ENCODE measurements around the gene TXNRD2.

Gene TXNRD2

GRCh38 chr22:19980766-19981165 lies 39.1 kb upstream of the TXNRD2 start:
- DNase-seq (ENCODE audit: low read depth in 4 of 4, low spot score in 1 of 4), result no peak

DNA sequence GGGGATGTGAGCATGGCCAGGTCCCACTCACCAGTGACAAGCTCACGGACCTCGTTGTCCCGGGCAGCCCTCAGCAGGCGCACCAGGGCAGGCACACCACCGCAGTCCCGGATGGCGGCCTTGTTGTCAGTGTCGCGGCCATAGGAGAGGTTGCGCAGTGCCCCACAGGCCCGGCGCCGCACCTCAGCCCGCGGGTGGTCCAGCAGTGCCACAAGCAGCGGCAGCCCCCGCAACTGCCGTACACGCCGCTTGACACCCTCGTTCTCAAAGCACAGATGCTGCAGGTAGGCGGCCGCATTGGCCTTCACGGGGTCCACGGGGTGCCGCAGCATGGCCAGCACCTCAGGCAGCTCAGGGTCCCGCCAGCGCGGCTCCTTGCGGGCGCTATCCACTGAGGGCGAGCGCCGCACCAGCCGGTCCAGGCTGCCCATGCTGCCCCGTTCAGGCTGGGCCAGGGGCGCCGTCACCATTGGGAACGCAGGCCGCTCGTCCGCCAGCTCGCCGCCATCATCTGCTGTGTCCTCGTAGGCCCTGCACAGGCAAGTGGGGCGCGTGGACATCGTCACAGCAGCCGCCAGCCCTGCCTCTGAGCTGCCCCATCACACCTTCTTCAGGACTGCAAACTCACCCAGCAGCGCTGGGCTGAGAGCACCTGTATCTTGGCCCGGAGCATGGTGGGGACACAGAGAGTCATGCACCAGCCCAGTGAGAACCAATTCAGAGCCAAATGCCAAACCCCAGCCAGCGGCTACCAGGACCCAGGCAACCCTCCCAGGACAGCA lies 38.3 kb upstream of the TXNRD2 start:
- no peak for DNase-seq (ENCODE audit: low read depth in 4 of 4, low spot score in 1 of 4)

GRCh38 chr22:19978748-19979147 lies 37.1 kb upstream of the TXNRD2 start:
- no peak for DNase-seq (ENCODE audit: low read depth in 4 of 4, low spot score in 1 of 4)

DNA sequence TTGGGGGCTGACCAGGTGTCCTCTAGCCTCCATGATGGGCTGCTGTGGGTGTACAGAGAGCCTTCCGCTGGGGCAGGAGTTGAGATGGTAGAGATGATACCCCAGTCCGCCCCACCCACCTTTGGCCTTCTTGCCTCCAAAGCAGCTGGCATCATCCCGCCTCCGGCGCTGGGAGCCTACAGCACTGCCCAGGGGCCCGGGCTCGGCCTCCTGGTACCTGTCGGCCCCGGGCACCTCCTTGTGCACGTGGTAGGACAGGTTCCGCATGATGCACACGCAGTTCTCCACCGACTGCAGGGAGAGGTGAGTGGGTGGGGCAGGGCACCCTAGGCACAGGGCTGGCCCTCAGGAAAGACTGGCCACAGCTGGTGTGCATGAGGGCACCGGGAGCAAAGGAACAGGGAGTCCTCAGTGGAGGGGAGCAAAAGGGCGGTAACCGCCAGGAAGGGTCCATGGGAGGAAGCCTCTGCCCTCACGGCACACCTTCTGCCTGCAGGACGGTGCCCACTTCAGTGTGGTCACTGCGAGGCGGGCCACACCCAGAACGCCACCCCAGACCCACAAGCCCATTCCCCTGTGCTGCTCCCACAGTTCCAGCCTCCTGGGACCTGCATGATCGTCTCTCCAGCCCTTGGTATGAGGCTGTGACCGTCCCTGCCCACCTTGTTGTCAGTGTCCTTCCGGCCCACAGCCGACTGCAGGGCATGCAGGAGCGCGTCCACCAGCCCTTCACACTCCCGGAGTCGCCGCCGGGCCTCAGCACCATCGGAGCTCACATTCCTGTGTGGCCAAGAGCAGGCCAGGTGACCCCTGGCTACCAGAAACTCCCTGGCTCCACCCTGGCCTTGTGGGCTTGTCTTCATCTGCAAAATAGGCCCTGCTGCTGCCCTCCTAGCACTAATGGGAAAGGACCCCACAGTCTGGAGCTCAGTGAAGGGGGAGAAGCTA lies 36.0 kb upstream of the TXNRD2 start:
- no peak for DNase-seq (ENCODE audit: low read depth in 4 of 4, low spot score in 1 of 4)

DNA sequence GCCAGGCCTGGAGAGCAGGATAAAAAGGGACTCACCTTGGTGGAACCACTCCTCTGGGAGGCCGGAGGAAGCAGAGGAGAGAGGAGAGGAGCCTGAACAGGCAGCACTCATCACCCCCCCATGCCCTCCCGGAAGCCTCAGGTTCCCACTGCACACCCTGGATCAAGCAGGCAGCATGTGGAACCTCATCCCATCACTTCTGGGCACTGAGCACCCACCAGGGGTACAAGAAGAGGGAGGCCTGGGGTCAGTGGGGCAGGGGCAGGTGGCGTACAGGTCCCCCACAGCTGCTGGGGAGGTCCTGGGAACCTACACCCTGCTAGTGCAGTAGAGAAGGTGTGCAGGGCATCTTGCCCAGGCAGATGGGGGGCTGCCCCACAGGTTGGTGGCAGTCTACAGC lies 35.1 kb upstream of the TXNRD2 start:
- no peak for DNase-seq (ENCODE audit: low read depth in 4 of 4, low spot score in 1 of 4)

- DNase-seq (ENCODE audit: low read depth in 4 of 4, low spot score in 1 of 4), result no peak
Observed at GRCh38 chr22:19975707-19976035, 34.1 kb upstream of the TXNRD2 start.

DNA sequence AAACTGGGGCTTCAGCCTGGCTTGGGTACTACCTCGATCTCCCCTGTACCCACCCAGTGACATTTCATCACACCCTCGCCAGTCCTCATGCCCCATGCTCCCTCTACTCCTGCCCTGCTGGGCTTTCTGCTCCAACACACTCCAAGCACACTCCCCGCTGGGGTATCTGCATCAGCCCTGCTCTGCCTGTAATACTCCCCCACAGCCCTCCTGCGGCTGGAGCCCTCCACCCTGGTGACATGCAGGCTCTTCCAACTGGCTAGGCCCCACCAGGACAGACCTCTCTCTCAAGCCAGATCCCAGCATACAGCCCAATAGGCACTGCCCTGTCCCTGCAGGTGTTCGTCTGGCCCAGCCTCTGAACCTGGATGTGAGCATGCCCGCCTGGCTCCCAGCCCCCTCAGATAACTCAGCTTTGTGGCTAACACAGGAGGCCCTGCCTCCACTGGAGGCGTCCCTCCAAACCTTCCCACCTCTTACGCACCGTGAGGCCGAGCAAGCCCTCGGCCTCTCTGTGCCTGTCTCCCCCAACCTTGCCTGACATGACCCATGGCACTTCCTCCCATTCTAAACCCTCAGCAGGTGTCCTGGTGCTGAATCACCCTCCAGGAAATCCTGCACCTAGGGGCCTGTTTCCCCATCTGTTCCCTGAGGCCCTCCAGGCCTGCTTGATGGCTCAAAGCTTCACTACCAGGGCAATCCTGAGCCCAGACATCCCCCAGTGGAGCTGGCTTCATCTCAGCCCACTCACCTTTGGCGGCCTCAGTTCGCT lies 33.5 kb upstream of the TXNRD2 start:
- DNase-seq (ENCODE audit: low read depth in 4 of 4, low spot score in 1 of 4), result no peak

DNA sequence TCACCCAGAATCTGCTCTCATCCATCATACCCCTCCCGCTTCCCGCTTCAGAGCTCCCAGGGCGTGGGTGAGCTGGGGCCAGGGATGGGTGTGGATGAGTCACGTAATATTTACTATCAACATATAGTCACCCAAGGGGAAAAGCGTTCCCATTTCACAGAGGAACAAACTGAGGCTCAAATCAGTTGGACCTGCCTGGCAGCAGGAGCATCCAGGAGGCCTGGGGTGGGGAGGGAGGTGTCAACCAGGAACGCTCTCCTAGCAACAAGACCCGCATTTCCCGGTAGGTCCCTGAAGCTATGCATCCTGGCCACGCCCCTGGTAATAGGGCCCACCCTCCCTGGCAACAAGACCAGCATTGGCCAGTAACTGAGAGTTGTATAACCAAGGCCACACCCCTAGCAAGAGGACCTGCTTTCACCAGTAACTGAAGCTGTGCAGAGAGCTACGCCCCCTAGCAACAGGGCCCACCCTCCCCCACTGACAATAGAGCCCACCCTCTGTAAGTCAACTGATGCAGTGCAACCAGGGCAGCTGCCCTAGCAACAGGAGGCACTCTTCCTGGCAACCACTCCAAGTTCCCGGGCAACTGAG lies 32.7 kb upstream of the TXNRD2 start:
- DNase-seq (ENCODE audit: low read depth in 4 of 4, low spot score in 1 of 4), result no peak

GRCh38 chr22:19973551-19974267 lies 32.1 kb upstream of the TXNRD2 start:
- no peak for DNase-seq (ENCODE audit: low read depth in 4 of 4, low spot score in 1 of 4)

DNA sequence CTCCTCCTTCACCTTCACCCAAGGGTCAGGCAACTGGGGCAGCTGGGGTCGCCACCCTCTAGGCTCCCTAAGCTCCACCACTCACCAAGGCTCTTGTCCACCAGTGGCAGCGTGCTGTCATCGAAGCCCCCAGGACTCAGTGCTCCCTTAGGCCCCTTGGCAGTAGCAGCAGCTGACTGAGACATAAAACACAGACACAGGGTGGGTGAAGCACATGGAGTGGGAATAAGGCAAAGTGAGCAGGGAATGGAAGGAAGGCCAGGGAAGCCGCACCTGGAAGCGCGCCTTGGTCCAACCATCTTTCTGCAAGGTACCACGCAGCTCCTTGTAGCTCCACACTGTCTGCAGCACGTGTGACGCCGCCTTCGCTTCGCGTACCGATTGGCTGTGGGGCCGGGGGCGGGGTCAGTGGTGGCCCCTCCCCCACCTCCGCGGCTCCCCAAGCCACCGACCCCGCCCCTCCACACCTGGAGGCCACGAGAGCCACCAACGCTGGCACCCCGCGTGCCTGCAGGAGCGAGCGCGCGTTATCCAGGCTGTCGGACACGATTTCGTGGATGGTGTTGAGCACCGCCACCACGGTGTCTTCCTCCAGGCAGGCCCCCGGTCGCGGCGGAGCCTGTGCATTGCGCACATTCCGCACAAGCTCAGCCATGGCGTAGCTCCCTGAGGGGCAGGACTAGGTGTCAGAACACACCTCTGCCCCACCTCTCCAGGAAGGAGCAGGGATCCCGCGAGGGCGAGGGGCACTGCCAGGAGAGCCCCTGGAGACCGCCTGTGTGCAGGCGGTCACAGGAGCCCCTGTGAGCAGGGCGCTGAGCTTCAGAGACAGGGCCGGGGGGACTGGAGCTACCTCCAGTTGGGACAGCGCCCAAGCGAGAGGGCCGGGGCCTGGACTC lies 31.3 kb upstream of the TXNRD2 start:
- no peak for DNase-seq (ENCODE audit: low read depth in 4 of 4, low spot score in 1 of 4)

- DNase-seq (ENCODE audit: low read depth in 4 of 4, low spot score in 1 of 4), result no peak
Observed at GRCh38 chr22:19972251-19972650, 30.6 kb upstream of the TXNRD2 start.

DNA sequence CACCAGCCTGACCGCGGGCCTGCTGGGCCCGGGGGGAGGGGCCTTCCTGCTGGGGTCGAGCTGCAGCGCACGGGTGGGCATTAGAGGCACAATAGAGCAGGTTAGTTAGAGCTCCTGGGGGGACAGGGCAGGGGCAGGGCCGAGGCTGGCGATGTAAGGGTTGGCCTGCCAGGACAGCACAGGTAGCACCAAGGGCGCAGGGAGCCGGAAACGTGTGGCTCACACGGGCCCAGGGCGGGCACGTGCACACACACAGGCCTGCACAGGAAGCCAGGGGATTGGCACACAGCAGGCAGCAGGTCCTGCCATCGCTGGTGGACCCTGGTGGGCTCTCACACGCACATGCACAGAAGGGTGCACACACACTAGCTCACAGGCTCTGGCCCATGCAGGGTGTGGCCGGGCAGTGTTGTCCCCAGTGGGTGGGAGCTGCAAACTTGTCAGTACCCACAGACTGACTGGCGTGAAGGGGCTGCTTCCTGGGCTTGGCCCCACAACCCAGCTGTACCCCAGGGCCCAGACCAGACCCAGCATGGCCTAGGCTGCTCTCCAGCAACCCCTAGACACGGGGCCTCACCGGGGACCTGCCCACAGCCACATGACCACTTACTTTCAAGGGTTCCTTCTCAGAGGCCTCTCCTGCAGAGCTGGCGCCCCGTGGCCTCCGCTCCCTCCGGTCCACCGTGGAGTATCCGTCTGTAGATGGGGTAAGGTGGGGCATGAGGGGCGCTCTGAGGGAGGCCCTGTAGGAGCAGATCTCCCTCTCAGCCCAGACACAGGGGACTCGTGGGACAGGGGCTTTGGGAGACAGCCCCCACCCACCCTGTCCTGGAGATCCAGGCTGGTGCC lies 29.9 kb upstream of the TXNRD2 start:
- no peak for DNase-seq (ENCODE audit: low read depth in 4 of 4, low spot score in 1 of 4)

- DNase-seq (ENCODE audit: low read depth in 4 of 4, low spot score in 1 of 4), result peak; percentile 58 to 72 (median 70)
Observed at GRCh38 chr22:19970479-19971275, 29.1 kb upstream of the TXNRD2 start.

GRCh38 chr22:19970031-19970478 lies 28.4 kb upstream of the TXNRD2 start:
- DNase-seq (ENCODE audit: low read depth in 4 of 4, low spot score in 1 of 4), result no peak

DNA sequence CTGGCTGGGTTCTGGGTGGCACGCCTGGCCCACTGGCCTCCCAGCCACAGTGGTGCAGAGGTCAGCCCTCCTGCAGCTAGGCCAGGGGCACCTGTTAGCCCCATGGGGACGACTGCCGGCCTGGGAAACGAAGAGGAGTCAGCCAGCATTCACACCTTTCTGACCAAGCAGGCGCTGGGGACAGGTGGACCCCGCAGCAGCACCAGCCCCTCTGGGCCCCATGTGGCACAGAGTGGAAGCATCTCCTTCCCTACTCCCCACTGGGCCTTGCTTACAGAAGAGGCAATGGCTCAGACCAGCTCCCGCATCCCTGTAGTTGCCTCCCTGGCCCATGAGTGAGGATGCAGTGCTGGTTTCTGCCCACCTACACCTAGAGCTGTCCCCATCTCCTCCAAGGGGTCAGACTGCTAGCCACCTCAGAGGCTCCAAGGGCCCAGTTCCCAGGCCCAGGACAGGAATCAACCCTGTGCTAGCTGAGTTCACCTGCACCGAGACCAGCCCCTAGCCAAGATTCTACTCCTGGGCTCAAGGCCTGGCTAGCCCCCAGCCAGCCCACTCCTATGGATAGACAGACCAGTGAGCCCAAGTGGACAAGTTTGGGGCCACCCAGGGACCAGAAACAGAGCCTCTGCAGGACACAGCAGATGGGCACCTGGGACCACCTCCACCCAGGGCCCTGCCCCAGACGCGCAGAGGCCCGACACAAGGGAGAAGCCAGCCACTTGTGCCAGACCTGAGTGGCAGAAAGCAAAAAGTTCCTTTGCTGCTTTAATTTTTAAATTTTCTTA lies 27.7 kb upstream of the TXNRD2 start:
- DNase-seq (ENCODE audit: low read depth in 4 of 4, low spot score in 1 of 4), result no peak

- no peak for DNase-seq (ENCODE audit: low read depth in 4 of 4, low spot score in 1 of 4)
Observed at GRCh38 chr22:19968450-19968891, 26.9 kb upstream of the TXNRD2 start.

Measured in stimulated activated CD4-positive, alpha-beta T cell treated with anti-CD3 and anti-CD28 coated beads, Interleukin-1b, Interleukin-23, amount 100 ng/mL, for 24 hours (primary cell).